NT2/D1 (cell line): ENCODE results near the gene SRPRB.

ENCODE experiments used
- DNase-seq: peaks from one replicate; pipeline ENCODE4 v3.0.0-alpha.2; 2011; ENCODE audit warnings: low read depth, low spot score
- H3K27me3 ChIP-seq: 2 replicates; pipeline ENCODE4 v1.6.0; 2011; ENCODE audit warnings: mild to moderate bottlenecking; ENCODE audit not compliant: insufficient read length, insufficient read depth
- H3K36me3 ChIP-seq: 2 replicates; pipeline ENCODE4 v1.6.1; 2011; ENCODE audit warnings: mild to moderate bottlenecking, low read length, mixed read lengths; ENCODE audit not compliant: insufficient read depth, insufficient read length
- H3K4me1 ChIP-seq: 2 replicates; pipeline ENCODE4 v1.5.1; 2011; ENCODE audit not compliant: insufficient read depth, insufficient read length
- H3K4me3 ChIP-seq: 2 replicates; pipeline ENCODE4 v1.5.1; 2011; ENCODE audit warnings: low read depth; ENCODE audit not compliant: insufficient read length
- H3K9ac ChIP-seq: 2 replicates; pipeline ENCODE4 v1.6.0; 2011; ENCODE audit warnings: low read depth; ENCODE audit not compliant: insufficient read length
- H3K9me3 ChIP-seq: 2 replicates; pipeline ENCODE4 v1.5.1; 2011; ENCODE audit warnings: mild to moderate bottlenecking, low read length; ENCODE audit not compliant: insufficient read depth
- SUZ12 ChIP-seq: IDR thresholded peaks from 2 replicates; pipeline ENCODE4 v1.6.1; 2011; ENCODE audit not compliant: insufficient read length, insufficient read depth; ENCODE audit errors: extremely low read depth
- YY1 ChIP-seq: IDR thresholded peaks from 2 replicates; pipeline ENCODE4 v1.6.1; 2011; ENCODE audit not compliant: insufficient read length, insufficient read depth
- ZNF274 ChIP-seq: IDR thresholded peaks from 2 replicates; pipeline ENCODE4 v1.6.1; 2011; ENCODE audit warnings: mild to moderate bottlenecking, low read depth, low read length

SRPRB gene

DNA sequence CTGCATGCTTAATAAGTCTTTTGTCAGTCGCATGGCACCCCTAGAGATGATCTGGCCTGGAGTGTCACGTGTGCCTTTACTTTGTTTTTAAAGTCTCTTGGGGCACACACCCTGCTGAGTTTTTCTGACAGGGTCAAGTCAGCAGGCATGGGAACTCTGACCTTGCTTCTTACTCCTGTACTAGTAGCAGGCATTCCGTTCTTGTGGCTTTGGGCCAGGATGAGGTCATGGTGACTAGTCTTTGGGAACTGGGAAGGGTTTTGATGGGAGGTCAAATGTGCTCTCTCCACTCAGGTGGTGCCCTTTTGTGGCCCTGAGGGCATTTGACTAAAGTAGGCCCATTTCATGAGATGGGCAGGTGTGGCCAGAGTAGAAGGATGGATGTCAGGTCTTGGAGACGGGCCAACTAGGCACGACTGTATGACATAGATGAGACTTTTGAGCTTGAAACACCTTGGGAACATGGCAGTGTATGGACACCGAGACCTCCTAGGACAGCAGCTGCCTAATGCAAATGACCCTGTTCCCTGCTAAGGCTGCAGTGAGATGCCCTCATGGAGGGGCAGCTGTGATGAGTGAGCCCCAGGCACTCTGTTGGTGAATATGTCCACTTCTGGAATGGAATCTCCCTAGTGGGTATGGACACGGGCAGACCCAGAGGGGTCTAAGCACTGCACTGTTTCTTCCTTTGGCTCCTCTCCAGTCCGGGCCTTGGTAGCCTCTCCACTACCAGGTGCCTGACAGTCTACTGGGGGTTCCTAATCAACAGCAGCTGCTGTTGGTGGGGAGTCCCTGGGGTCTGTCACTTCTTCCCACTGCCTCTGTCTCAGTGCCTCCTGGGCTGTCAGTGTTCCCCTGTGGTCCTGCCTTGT is 16.4 kb downstream of the SRPRB start:
- peaks cover 8% of the 10 kb centered on the region for H3K4me1 ChIP-seq
- TF ChIP-seq SUZ12 (no peak), ZNF274 (no peak), YY1 (no peak)
- no peak overlapping the region for H3K4me3 ChIP-seq
- H3K9me3 ChIP-seq, result no peaks in the 10 kb centered on the region
- peaks cover 84% of the 10 kb centered on the region for H3K36me3 ChIP-seq
- H3K27me3 ChIP-seq, result no peaks in the 10 kb centered on the region
- H3K9ac ChIP-seq, result no peak overlapping the region
- peak; percentile 49 for DNase-seq

DNA sequence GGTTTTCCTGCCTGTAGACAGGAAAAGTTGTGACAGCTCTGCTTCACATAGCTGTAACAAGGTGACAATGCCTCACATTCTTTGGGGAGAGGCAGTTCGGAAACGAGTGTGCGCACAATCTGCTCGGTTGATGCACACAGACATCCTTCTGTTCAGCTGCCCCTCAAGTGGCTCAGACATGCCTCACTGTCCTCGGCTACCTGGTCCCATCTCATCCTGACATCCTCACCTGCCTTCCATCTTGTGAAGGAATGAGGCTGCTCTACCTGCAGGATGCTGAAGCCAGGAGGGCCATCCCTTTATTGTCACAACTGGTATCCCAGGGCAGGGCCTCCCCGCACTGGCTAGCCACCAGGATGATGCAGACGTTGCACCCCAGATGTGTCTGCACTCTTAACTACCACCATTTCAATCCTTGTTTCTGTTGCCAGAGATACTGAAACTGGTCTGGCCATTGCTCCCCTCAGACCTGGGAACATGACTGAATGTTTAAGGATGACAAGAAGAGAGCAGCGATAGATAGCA is 19.4 kb downstream of the SRPRB start:
- no peak overlapping the region for H3K9ac ChIP-seq
- no peaks in the 10 kb centered on the region for H3K9me3 ChIP-seq
- no peak for DNase-seq
- peaks cover 60% of the 10 kb centered on the region for H3K36me3 ChIP-seq
- peaks cover 8% of the 10 kb centered on the region for H3K4me1 ChIP-seq
- H3K27me3 ChIP-seq, result no peaks in the 10 kb centered on the region
- TF ChIP-seq YY1, result no peak
- TF ChIP-seq ZNF274, result no peak
- no peak for TF ChIP-seq SUZ12
- H3K4me3 ChIP-seq, result no peak overlapping the region

DNA sequence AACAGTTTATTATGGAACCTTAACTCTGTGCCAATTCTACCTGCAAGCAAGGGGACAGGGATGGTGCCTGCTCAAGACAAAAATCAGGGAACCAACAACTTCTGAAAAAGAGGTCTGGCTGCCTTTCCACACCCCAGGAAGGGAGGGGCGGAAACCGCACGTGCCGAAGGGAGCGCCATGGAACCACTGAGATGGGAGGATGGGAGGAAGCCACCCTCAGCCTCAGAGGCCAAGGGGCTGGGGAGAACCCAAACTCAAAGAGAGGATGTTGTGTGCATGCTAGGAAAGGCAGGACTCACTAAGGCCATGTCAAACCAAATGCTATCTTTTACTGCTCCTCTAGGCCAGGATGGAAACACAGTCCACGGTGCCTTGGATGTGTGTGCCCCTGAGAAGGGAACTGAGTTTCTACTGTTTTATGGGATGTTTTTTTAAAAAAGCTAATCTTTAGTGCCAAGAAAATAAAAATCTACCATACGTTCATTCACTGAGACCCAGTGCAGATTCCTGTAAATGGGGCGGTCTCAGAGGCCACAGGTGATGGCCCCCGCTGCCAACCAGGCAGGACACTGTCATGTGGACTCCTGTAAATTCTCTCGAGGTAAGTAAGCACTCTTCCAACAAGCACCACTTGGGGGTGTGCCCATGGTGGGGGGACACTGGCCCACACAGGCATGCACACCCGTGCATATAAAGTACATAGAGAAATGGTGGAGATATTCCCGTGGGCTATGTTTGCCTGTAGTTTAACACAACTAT is 20.5 kb downstream of the SRPRB start:
- H3K36me3 ChIP-seq, result peaks cover 52% of the 10 kb centered on the region
- no peaks in the 10 kb centered on the region for H3K27me3 ChIP-seq
- no peak overlapping the region for H3K9ac ChIP-seq
- H3K9me3 ChIP-seq, result no peaks in the 10 kb centered on the region
- no peak overlapping the region for H3K4me3 ChIP-seq
- no peak for DNase-seq
- H3K4me1 ChIP-seq, result peaks cover 6% of the 10 kb centered on the region
- TF ChIP-seq SUZ12 (no peak), YY1 (no peak), ZNF274 (no peak)

DNA sequence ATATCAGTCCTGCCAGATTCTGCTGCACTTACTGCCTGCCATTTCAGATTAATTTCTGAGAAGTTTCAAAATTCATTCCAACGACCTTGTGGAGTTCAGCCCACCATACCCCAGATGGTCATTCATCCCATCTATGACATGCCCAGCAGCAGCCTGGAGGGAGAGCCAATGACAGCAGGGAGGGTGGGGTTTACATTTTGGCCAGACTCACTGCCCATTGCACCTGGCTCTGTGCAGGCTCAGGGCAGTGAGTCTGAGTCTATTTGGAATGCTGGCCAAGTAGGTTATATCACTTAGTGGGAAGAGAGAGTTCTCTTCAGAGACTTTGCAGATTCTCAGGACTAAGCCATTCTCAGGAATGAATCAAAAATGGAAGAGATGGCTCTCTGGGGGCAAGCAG is 21.5 kb downstream of the SRPRB start:
- H3K9me3 ChIP-seq, result no peaks in the 10 kb centered on the region
- H3K4me3 ChIP-seq, result no peak overlapping the region
- no peaks in the 10 kb centered on the region for H3K27me3 ChIP-seq
- H3K9ac ChIP-seq, result no peak overlapping the region
- TF ChIP-seq ZNF274 (no peak), SUZ12 (no peak), YY1 (no peak)
- peaks cover 50% of the 10 kb centered on the region for H3K36me3 ChIP-seq
- no peak for DNase-seq
- H3K4me1 ChIP-seq, result peaks cover 3% of the 10 kb centered on the region

DNA sequence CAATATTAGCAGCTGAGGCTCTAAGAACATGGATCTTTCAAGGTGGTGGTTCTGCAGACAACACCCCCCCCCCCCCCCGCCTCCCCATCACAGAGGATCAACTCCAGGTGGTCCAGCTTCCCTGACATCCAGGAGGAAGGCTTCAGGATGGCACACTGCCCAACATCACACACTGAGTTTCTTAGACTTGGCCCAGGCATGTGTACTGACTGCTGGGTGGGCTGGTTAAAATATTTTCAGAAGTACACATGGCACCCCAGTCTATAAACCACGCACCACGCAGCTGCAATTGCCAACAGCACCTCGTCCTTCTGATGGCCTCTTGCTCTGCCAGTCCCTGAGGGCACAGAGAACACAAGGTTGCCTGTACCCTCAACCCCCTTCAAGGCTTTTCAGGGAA is 22.1 kb downstream of the SRPRB start:
- H3K9ac ChIP-seq, result no peak overlapping the region
- H3K4me1 ChIP-seq, result no peaks in the 10 kb centered on the region
- H3K4me3 ChIP-seq, result no peak overlapping the region
- H3K9me3 ChIP-seq, result no peaks in the 10 kb centered on the region
- no peaks in the 10 kb centered on the region for H3K27me3 ChIP-seq
- H3K36me3 ChIP-seq, result peaks cover 47% of the 10 kb centered on the region
- TF ChIP-seq ZNF274 (no peak), SUZ12 (no peak), YY1 (no peak)
- no peak for DNase-seq

DNA sequence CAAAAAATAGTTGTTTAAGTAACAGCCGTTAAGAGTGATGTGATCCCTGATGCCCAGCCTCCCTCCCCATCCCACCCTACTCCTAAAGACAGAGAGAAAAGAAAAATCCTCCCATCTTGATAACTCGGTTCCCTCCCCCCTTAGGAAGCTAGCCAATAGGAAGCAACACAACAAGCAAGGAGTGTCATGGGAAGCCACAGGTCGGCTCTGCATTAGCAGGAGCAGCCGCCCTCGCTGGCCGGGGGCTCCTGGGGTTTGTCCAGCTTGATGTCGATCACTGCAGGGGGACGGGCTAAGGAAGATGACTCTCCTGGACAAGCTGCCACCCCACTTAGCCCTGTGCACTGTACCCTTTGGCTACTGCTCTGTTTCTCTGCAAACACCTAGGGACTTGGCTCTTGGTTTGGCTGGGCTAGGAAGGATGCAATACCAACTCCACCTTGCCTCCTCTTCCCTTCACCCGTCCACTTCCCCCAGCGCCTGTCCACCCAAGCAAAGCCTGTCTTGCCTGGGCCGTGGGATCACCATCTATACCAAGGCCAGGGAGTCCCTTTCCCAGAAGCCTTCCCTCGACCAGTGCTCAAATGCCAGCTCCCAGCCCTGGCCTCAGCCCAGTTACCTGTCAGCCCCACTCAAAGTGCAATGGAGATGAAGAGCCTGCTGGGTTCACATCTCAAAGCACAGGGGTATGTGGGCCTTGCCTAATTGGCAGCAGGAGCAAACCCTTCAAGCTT is 23.1 kb downstream of the SRPRB start:
- no peak overlapping the region for H3K9ac ChIP-seq
- no peaks in the 10 kb centered on the region for H3K27me3 ChIP-seq
- H3K4me3 ChIP-seq, result no peak overlapping the region
- no peaks in the 10 kb centered on the region for H3K4me1 ChIP-seq
- H3K9me3 ChIP-seq, result no peaks in the 10 kb centered on the region
- TF ChIP-seq YY1 (no peak), ZNF274 (no peak), SUZ12 (no peak)
- DNase-seq, result no peak
- H3K36me3 ChIP-seq, result peaks cover 42% of the 10 kb centered on the region

DNA sequence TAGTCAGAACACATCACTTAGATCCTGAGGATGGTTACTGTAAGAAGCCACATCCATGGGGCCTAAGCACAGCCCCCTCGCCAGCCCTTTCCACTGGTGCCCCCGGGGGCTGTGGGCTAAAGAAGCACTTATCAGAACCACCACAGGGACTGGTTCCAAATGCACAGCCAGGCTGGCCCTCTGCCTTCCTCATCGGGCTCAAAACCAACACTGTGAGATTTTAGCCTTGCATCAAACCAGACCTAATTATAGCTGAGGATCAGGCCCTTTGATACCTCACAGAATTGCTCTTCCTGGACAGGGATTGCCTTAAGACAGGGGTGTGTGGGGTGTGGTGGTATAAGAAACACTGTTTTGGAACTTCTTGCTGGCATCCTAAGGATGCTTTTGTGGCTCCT is 23.7 kb downstream of the SRPRB start:
- DNase-seq, result no peak
- peaks cover 42% of the 10 kb centered on the region for H3K36me3 ChIP-seq
- H3K9ac ChIP-seq, result no peak overlapping the region
- H3K4me3 ChIP-seq, result no peak overlapping the region
- H3K4me1 ChIP-seq, result no peaks in the 10 kb centered on the region
- TF ChIP-seq YY1 (no peak), ZNF274 (no peak), SUZ12 (no peak)
- H3K27me3 ChIP-seq, result no peaks in the 10 kb centered on the region
- no peaks in the 10 kb centered on the region for H3K9me3 ChIP-seq
